Endothelial cell of umbilical vein (primary cell): ENCODE data around the gene CCNF. TPM values are rescaled to one million over a fixed set of nuclear protein-coding genes. Genes with fewer than 3 reads are reported as not detected.

Experiments
- BruUV-seq: library from RNA; stranded (reverse); fragments of 400-500 nt; replicated peaks from 2 replicates; lab custom pipeline; 2021; lab: Mats Ljungman, UMichigan
- CTCF ChIA-PET: fragments of 300-600, 350-600 bp; sonication (Branson Sonifier 250); formaldehyde crosslinking; loops from one replicate; lab custom pipeline; 2021; ENCODE audit warnings: antibody characterized with exemption, inconsistent platforms; lab: Charles Lee
- POLR2A ChIA-PET: fragments of 300-600, 350-600 bp; sonication (Branson Sonifier 250); formaldehyde crosslinking; loops from one replicate; lab custom pipeline; 2021; ENCODE audit warnings: antibody characterized with exemption, inconsistent platforms; lab: Charles Lee
- DNase-seq: peaks from one replicate; pipeline ENCODE4 v3.0.0-alpha.2; 2011; ENCODE audit warnings: low read depth, low spot score
- FAIRE-seq: peaks from 2 replicates; lab custom pipeline; 2011; peaks lifted over from hg19 to GRCh38; lab: Jason Lieb, UNC
- H2AFZ ChIP-seq: 2 replicates; pipeline ENCODE4 v1.6.0; 2012; ENCODE audit warnings: low read depth, low read length, control low read depth, inconsistent platforms
- H3K27ac ChIP-seq: 2 replicates; pipeline ENCODE4 v1.5.1; 2011; ENCODE audit warnings: low read depth, mild to moderate bottlenecking, control low read depth, low read length, moderate library complexity; ENCODE audit not compliant: insufficient read depth
- H3K27me3 ChIP-seq, 2 experiments: 2 replicates each; pipeline versions ENCODE4 v1.6.0 to v1.6.1; 2011; ENCODE audit warnings: low read length in 2 of 2, mixed read lengths in 1 of 2; ENCODE audit not compliant: control insufficient read depth in 2 of 2, insufficient read depth in 2 of 2
- H3K36me3 ChIP-seq, 2 experiments: 2 replicates in 1 of 2; 3 replicates in 1 of 2; pipeline ENCODE4 v1.5.1; 2011; ENCODE audit warnings: low read length in 2 of 2, mild to moderate bottlenecking in 1 of 2, moderate library complexity in 1 of 2; ENCODE audit not compliant: control insufficient read depth in 2 of 2, insufficient read depth in 2 of 2; ENCODE audit errors: extremely low read depth in 1 of 2
- H3K4me1 ChIP-seq: 3 replicates; pipeline ENCODE4 v1.5.1; 2011; ENCODE audit warnings: mild to moderate bottlenecking, low read length; ENCODE audit not compliant: control insufficient read depth, insufficient read depth; ENCODE audit errors: extremely low read depth
- H3K4me2 ChIP-seq: 2 replicates; pipeline ENCODE4 v1.6.1; 2011; ENCODE audit warnings: low read length, control low read depth, mixed read lengths; ENCODE audit not compliant: insufficient read depth
- H3K4me3 ChIP-seq, 3 experiments: fragments of 200-600 bp in 1 of 3; sonication (generic), shearing (Covaris generic) in 1 of 3; replicated peaks in 1 of 3; 2 replicates each; pipeline ENCODE4 v1.5.1; 2011 to 2016; ENCODE audit warnings: control low read depth in 3 of 3, low read length in 3 of 3, mild to moderate bottlenecking in 2 of 3, inconsistent platforms in 1 of 3, low read depth in 1 of 3, moderate library complexity in 1 of 3; ENCODE audit not compliant: insufficient read depth in 1 of 3
- H3K79me2 ChIP-seq: 2 replicates; pipeline ENCODE4 v1.6.0; 2012; ENCODE audit warnings: low read length, inconsistent platforms; ENCODE audit not compliant: control insufficient read depth, insufficient read depth
- H3K9ac ChIP-seq: replicated peaks from 2 replicates; pipeline ENCODE3; 2011; ENCODE audit warnings: low read length, control low read depth; ENCODE audit not compliant: insufficient read depth; ENCODE audit errors: extremely low read depth
- H3K9me1 ChIP-seq: replicated peaks from 3 replicates; pipeline ENCODE4 v1.6.0; 2011; ENCODE audit warnings: mild to moderate bottlenecking, low read length; ENCODE audit not compliant: control insufficient read depth, insufficient read depth; ENCODE audit errors: extremely low read depth
- H3K9me3 ChIP-seq: replicated peaks from 2 replicates; pipeline ENCODE4 v1.5.1; 2012; ENCODE audit warnings: low read length, inconsistent platforms; ENCODE audit not compliant: control insufficient read depth, insufficient read depth
- H4K20me1 ChIP-seq: replicated peaks from 2 replicates; pipeline ENCODE3; 2011; ENCODE audit warnings: mild to moderate bottlenecking, low read length; ENCODE audit not compliant: control insufficient read depth, insufficient read depth; ENCODE audit errors: extremely low read depth
- EZH2 ChIP-seq: IDR thresholded peaks from 2 replicates; pipeline ENCODE4 v1.6.1; 2012; ENCODE audit warnings: borderline replicate concordance, low read depth, mild to moderate bottlenecking, moderate library complexity, low read length, inconsistent platforms; ENCODE audit not compliant: severe bottlenecking
- FOS ChIP-seq: IDR thresholded peaks from 2 replicates; pipeline ENCODE4 v1.6.1; 2011; ENCODE audit warnings: mild to moderate bottlenecking, low read length, moderate library complexity, borderline replicate concordance; ENCODE audit not compliant: insufficient read depth
- GATA2 ChIP-seq: IDR thresholded peaks from 2 replicates; pipeline ENCODE4 v1.7.0; 2011; ENCODE audit warnings: low read depth, mild to moderate bottlenecking, moderate library complexity, mixed read lengths, low read length; ENCODE audit not compliant: insufficient read length, insufficient read depth
- JUN ChIP-seq: IDR thresholded peaks from 2 replicates; pipeline ENCODE4 v1.6.1; 2011; ENCODE audit warnings: borderline replicate concordance, low read depth; ENCODE audit not compliant: insufficient read length, insufficient read depth
- MAX ChIP-seq: IDR thresholded peaks from 2 replicates; pipeline ENCODE4 v1.6.1; 2011; ENCODE audit not compliant: insufficient read depth, insufficient read length
- POLR2A ChIP-seq: IDR thresholded peaks from 2 replicates; pipeline ENCODE4 v1.6.1; 2012; ENCODE audit warnings: low read depth, mild to moderate bottlenecking, control low read depth, low read length
- POLR2AphosphoS5 ChIP-seq: IDR thresholded peaks from 2 replicates; pipeline ENCODE4 v1.6.1; 2012; ENCODE audit warnings: low read depth, mild to moderate bottlenecking, control low read depth, low read length, moderate library complexity; ENCODE audit not compliant: insufficient read depth
- dilution Hi-C: fragments of 300-500 bp; cut with MboI; formaldehyde crosslinking; loops from one replicate; pipeline ENCODE4 v1.15.0; 2019; ENCODE audit warnings: low sequenced_read_pairs; ENCODE audit not compliant: extremely low pct_ligation_motif_present
- intact Hi-C: fragments of 100-400 bp; cut with micrococcal nuclease; formaldehyde crosslinking; loops from one replicate; pipeline ENCODE4 v1.10.0; 2022
- polyA plus RNA-seq, 4 experiments: library from polyadenylated mRNA; depleted of rRNA in 3 of 4; stranded (reverse) in 3 of 4; unstranded in 1 of 4; fragments of >200 nt; gene quantifications; 2 replicates each; pipeline versions ENCODE4 v1.2.1 to v1.2.3, GENCODE V29; 2011 to 2012; ENCODE audit warnings: missing spikeins in 1 of 4
- total RNA-seq: library from RNA; stranded (reverse); gene quantifications from 2 replicates; pipeline ENCODE4 v1.2.3, GENCODE V29; 2021
- TF ChIP-seq, protein P1 (sequence below), 2 donors: IDR thresholded peaks; 1 replicate in 1 of 2; 2 replicates in 1 of 2; pipeline ENCODE4 v1.5.1; 2011; ENCODE audit warnings: low read length in 2 of 2, mild to moderate bottlenecking in 2 of 2, moderate library complexity in 2 of 2, control low read depth in 1 of 2, inconsistent platforms in 1 of 2, low read depth in 1 of 2; ENCODE audit not compliant: insufficient read depth in 1 of 2; ENCODE audit errors: extremely low read depth in 1 of 2

Gene CCNF
- total and polyA plus RNA-seq, 2 donors (not counting 3 experiments of a cell fraction or from before 2014, with no cell fraction given), result 13.9 to 48.9 TPM

DNA sequence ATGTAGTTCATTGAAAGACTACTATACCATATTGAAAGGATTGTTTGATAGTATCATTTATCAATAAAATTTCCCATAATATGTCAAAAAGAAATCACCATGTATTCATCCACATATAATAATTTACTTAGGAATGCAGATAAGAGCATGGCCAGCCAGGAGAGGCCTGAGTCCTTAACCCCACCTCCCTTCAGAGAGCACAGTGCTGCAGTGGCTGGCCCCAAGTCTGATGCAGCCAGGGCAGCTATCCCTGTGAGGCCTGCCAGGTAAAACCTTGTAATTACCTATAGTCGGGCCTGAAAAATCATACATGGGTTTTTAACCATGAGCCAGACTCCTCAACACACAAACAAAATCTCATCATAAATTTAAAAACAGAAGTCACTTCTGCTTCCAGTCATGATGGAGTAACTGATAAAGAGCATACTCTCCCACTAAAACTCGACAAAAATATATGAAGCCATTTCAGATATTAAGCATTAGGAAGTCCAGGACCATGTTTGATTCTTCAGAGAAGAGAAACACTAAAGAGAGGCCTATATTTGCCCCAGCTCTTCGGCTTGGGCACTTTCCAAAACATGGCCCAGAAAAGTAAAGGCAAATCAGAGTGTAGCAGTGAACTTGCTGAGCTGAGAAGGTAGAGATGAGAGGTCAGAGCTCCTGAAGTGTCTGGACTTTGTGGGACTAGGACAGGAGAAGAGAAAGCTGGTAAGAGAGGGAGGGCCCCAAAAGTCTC is 40.9 kb upstream of the CCNF start:
- Histone ChIP-seq H2AFZ (no peak overlapping the region), H3K36me3 (no peaks in the 10 kb centered on the region), H3K4me1 (no peaks in the 10 kb centered on the region), H3K4me2 (no peak overlapping the region), H3K27ac (no peak overlapping the region), H3K9me1 (no peaks in the 10 kb centered on the region), H4K20me1 (no peaks in the 10 kb centered on the region), H3K4me3 (no peak overlapping the region), H3K9ac (no peak overlapping the region), H3K79me2 (no peaks in the 10 kb centered on the region), H3K9me3 (no peaks in the 10 kb centered on the region), H3K27me3 (peaks cover 2 to 5% of the 10 kb centered on the region in 2 experiments)
- TF ChIP-seq POLR2AphosphoS5 (no peak), POLR2A (no peak), JUN (no peak), MAX (no peak), EZH2 (no peak), FOS (no peak), GATA2 (no peak)
- TF ChIP-seq, protein P1, sequence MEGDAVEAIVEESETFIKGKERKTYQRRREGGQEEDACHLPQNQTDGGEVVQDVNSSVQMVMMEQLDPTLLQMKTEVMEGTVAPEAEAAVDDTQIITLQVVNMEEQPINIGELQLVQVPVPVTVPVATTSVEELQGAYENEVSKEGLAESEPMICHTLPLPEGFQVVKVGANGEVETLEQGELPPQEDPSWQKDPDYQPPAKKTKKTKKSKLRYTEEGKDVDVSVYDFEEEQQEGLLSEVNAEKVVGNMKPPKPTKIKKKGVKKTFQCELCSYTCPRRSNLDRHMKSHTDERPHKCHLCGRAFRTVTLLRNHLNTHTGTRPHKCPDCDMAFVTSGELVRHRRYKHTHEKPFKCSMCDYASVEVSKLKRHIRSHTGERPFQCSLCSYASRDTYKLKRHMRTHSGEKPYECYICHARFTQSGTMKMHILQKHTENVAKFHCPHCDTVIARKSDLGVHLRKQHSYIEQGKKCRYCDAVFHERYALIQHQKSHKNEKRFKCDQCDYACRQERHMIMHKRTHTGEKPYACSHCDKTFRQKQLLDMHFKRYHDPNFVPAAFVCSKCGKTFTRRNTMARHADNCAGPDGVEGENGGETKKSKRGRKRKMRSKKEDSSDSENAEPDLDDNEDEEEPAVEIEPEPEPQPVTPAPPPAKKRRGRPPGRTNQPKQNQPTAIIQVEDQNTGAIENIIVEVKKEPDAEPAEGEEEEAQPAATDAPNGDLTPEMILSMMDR (IDR thresholded peaks at IDR 0.05; ENCODE audit: extremely low read depth in 1 of 2, insufficient read depth in 1 of 2, low read depth in 1 of 2, low read length in 2 of 2), result no peak
- FAIRE-seq, result no peak
- intact Hi-C loops (no loop called here), dilution Hi-C loops (no loop called here)
- CTCF ChIA-PET, result interaction anchor here (0.7 to 1.9 kb wide), 4 partner anchors 19 to 34 kb away, joined by 3 to 4 read pairs (median 3); no protein-coding TSS in a partner anchor
- no peak for DNase-seq
- no TSS peak for BruUV-seq
- POLR2A ChIA-PET, result no interaction called here
